HTR-8/SVneo (cell line): ENCODE data around the gene HYAL4.
A peak's percentile ranks its signal among the peaks of the same experiment; 100 is the strongest.
"Not testable (repeated sequence)": the region's sequence is repeated elsewhere in the genome, so short reads cannot be mapped to it uniquely, and the experiment has no call there.

ENCODE experiments used
- DNase-seq: peaks from one replicate; pipeline ENCODE4 v3.0.0; 2011; ENCODE audit warnings: low spot score, mixed read lengths; ENCODE audit not compliant: insufficient read length
- FAIRE-seq: peaks from 2 replicates; lab custom pipeline; 2011; peaks lifted over from hg19 to GRCh38; lab: Jason Lieb, UNC

The HYAL4 gene

DNA sequence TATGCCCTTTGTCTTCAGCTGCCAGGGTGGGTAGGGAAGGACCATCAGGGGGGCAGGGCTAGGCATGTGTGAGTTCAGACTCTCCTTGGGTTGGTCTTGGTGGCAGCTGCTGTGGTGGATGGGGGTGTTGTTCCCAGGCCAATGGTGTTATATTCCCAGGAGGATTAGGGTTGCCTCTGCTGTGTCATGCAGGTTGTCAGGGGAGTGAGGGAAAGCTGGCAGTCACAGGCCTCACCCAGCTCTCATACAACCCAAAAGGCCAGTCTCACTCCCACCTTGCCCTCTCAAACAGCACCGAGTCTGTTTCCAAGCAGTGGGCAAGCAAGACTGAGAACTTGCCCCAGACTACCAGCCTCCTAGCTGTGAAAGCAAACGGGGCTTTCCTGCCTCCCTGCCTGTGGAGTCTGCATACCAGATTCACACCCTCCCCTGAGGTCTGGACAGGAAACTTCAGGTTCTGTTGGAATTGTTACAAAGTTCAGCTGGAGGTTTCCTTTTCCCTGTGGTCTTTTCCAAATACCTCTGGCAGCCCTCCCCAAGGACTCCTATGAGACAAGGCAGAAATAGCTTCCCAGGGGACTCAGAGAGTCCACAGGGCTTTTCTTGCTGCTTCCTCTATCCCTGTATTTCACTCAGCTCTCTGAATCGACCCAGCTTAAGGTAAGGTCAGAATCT, 1.4 kb downstream of the HYAL4 start:
- FAIRE-seq (no peak), DNase-seq (no peak)

DNA sequence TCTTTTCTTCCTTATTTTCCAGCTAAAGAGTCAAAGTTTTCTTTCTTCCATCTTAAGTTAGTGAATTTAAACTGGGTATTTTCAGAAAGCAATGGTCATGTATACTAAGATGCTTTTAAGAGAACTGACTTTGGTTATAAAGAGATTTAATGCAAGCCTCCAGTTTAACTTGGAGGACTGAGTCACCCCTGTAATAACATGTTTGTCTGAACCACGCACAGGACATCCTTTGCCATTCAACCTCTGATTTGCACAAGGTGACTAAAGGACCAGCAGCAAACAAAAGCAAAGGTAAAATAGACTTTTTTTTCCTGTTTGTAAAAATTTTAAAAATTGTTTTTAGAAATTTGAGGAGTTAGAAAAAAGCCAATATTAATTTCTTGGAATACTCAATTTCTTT, 2.9 kb downstream of the HYAL4 start:
- FAIRE-seq = no peak

DNA sequence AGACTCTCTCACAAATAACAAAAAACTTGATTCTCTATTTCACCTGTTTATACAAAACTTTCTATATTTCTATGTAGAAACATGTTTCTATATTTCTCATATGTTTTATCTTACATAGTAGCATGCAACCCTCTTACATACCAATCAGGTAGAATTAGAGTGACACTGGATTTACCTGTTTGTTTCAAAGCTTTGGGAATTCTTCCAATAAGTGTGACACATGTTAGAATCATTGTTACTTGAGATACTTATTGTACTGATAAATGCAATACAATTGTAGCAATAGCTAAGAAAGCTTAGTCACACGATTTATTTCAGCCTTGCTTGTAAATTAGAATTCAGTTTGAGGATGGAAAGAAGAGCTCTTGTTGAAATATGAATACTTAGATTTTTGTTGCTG, 4.9 kb downstream of the HYAL4 start:
- FAIRE-seq = no peak
- DNase-seq = no peak

More for the DNA sequence above, 2.9 kb downstream of the HYAL4 start:
- no peak for DNase-seq

DNA sequence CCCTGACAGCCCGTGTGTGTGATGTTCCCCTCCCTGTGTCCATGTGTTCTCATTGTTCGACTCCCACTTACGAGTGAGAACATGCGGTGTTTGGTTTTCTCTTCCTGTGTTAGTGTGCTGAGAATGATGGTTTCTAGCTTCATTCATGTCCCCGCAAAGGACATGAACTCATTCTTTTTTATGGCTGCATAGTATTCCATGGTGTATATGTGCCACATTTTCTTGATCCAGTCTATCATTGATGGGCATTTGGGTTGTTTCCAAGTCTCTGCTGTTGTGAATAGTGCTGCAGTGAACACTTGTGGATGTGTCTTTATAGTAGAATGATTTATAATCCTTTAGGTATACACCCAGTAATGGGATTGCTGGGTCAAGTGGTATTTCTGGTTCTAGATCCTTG, 6.4 kb downstream of the HYAL4 start:
- not testable (repeated sequence) for FAIRE-seq, DNase-seq

DNA sequence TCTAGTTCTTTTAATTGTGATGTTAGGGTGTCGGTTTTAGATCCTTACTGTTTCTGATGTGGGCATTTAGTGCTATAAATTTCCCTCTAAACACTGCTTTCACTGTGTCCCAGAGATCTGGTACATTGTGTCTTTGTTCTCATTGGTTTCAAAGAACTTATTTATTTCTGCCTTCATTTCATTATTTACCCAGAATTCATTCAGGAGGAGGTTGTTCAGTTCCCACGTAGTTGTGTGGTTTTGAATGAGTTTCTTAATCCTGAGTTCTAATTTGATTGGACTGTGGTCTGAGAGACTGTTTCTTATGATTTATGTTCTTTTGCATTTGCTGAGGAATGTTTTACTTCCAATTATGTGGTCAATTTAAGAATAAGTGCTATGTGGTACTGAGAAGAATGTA, 9.3 kb downstream of the HYAL4 start:
- not testable (repeated sequence) for FAIRE-seq, DNase-seq

DNA sequence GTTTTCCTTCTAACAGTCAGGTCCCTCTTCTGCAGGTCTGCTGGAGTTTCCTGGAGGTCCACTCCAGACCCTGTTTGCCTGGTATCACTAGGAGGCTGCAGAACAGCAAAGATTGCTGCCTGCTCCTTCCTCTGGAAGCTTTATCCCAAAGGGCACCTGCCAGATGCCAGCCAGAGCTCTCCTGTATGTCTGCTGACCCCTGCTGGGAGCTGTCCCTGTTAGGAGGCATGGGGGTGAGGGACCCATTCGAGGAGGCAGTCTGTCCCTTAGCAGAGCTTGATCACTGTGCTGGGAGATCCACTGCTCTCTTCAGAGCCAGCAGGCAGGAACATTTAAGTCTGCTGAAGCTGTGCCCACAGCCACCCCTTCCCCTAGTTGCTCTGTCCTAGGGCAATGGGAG, 11.5 kb downstream of the HYAL4 start:
- FAIRE-seq, DNase-seq: not testable (repeated sequence)

DNA sequence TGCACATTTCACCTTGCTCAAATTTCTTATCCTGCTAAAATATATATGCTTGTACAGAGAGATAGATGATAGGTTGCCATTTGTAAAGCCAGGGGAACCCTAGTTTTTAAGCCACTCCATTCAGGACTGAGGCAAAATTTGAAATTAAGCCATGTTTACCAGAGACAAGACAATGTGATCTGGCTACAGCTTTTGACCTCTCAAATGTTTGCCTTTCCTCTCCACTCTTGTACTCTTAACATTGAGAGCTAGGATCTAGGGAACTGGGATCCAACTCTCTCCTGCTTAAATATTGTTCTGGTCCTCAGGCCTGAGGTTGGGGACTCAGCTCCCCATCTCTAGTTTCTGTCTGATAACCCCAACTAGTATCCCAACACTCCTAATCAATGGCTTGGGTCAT, 15.9 kb downstream of the HYAL4 start:
- no peak for FAIRE-seq
- DNase-seq = no peak

DNA sequence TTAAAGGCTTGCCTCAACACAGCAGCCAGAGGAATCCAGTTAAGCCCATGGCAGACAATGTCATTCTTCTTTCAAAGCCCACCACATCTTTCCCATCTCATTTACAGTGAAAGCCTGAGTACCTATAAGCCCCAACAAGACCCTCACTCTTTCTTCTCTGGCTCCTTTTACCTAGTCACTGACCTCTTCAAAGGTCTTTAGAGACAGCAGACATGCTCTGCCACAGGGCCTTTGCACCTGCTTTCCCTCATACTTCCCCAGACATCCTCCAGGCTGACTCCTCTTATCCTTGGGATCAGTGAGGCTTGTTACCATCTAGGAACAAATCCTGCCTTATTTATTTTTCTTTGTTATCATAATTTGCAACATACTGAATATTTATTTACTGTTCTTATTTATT, 17.8 kb downstream of the HYAL4 start:
- no peak for DNase-seq
- FAIRE-seq = no peak

DNA sequence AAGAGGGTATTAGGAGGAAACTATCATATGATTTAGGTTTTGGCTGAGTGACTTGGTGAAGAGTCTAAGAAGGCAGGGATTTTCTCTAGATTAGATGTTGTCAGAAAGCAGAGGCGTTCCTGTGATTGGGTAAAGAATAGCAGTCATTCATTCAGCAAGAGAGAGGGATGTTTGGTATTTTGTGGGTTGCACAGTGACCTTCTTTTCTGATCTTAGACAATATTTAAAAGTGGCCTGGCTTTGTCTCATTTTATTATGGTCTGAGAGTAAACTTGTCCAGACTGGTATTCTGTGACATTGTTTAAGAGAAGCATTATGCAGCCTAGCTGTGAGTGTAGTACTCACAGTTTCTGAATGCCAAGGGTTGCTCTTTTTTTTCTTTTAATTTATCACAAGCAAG, 18.5 kb downstream of the HYAL4 start:
- FAIRE-seq (no peak), DNase-seq (no peak)

DNA sequence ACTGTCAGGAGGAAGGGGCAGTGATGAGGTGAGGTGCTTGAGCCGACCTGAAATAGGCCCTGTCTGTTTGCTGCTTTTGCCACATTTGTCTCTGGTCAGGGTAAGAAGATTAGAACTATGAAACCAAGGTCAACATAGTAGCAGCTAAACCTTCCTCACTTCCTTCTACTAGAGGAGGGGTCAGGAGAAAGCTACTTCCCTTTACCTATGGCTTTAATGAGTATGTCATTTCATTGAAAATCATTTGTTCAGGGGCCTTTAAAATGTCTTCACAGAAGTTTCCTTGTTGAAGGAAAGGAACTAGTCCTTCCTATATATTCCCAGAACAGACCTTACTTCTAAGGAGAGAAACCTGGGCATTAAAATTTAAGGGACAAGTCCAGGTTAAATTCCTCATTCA, 19.0 kb downstream of the HYAL4 start:
- FAIRE-seq (no peak), DNase-seq (no peak)

DNA sequence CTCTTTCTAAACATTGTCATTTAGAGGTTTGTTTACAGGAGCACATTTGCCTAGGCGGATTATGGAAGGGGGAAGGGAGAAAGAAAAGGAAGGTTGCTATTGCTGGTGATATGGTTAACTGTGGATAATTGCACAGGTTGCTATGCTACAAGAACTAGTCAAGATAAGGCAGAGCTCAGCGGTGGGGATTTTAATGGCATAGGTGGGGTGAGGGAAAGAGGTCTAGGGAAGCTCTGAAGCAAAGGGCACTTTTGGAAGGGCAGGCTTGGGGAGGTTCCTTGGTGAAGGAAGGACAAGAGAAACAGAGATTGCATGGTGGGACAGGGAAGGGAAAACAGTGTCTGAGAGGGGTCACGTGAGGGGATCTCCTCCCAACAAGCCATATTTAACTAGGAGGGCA, 19.5 kb downstream of the HYAL4 start:
- DNase-seq = no peak
- no peak for FAIRE-seq

DNA sequence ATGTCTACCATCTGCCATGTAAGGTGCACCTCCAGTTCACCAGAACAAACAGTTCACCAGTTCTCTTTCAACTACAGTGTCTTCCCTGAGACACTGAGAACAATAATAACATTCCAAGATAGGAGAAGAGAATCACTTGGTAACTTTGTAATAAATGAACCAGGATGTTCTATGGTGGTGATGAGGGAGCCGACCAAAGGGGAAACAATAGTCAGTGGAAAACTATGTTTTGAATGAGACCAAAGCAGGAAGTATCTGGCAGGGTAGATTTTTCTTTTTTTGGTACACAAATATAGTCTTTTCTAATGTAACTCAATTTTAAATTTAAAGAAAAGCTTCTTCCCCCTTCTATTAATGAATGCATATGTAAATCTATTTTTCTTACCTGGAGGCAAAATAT, 20.0 kb downstream of the HYAL4 start:
- no peak for DNase-seq
- no peak for FAIRE-seq

DNA sequence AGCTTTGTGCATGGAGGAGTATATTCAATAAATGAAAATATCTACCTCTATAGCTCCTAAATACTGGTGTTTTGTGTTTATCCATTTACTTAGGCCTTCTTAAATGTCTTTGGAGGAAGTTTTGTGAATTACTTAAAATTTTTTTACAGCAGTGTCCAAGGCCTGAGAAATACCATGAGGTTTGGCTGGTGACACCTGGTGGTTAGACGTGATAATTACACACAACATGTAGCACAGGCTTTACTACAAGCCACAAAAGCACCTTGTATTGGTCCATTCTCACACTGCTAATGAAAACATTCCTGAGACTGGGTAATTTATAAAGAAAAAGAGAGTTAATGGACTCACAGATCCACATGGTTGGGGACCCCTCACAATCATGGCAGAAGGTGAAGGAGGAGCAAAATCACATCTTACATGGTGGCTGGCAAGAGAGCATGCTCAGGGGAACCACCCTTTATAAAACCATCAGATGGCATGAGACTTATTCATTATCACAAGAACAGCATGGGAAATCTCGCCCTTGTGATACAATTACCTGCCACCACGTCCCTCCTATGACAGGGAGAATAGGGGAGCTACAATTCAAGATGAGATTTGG, 20.6 kb downstream of the HYAL4 start:
- DNase-seq (peak; percentile 21), FAIRE-seq (no peak)

DNA sequence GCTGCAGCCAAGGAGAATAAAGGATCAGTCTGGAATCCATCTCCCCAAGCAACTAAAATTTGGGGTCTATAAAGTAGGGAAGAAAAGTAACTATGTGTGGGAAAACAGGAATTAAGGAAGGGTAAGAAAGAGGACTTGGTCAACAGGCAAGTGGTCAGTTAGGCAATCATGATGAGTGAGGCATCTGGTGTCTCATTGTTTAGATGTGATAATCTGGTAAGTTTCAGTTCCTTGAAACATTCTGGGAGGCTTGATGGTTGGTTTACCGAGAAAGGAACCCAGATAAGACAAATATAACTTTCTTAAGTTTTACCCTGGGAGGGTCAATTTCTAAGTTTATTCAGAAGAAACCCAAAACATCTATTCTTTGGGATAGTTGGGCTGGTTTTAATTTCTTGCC, 22.3 kb downstream of the HYAL4 start:
- DNase-seq = no peak
- no peak for FAIRE-seq

DNA sequence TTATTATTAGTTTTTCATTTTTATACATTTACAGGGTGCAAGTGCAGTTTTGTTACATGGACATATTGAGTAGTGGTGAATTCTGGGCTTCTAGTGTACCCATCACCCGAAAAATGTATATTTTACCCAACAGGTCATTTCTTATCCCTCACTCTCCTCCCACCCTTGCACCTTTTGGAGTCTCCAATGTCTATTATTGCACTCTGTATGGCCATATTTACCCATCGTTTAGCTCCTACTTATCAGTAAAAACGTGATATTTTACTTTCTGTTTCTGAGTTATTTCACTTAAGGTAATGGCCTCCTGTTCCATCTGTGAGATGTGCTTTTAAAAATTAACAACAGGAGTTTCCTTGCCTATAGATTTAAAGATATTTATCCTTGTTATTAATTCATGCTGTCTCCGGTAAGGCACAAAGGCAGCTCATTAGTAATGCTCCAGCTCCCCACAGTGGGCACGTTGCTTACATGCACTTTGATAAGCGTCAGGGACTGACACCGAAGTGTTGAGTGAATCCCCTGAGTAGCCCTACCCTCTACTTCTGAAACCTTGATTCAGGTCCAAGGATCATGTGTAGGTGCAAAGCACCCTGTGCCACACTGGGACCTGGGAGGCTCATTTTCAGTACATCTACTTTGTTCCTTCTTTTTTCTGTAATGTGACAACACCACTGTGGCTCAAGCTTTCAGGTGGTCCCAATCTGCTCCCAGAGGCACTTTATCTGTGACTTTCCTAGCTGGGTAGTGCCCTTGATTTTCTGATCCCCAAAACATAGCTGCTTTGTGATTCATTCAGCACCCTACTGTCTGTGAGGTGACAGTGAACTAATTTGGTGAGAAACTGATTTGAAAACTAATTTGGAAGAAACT, 27.3 kb downstream of the HYAL4 start:
- FAIRE-seq = no peak

DNA sequence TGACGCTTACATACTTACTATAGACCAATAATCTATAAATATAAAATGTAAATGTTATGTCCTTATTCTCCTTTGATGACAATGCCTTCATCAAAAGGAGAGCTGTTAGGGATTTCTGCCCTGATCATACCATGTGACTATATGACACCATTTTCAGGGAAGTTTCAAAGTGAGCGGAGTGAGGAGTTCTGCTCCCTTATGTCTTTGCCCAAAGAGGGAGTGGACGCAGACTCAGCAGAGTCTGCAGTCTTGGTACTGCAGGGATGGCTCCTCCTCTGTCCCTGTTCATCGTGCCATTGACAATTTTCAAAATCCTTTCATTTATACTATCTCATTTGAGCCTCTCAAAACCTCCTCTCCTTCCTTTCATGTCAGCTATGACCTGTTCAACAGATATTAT, 27.9 kb downstream of the HYAL4 start:
- DNase-seq = no peak
- no peak for FAIRE-seq

More for the DNA sequence above, 27.3 kb downstream of the HYAL4 start:
- DNase-seq = peak; percentile 14

DNA sequence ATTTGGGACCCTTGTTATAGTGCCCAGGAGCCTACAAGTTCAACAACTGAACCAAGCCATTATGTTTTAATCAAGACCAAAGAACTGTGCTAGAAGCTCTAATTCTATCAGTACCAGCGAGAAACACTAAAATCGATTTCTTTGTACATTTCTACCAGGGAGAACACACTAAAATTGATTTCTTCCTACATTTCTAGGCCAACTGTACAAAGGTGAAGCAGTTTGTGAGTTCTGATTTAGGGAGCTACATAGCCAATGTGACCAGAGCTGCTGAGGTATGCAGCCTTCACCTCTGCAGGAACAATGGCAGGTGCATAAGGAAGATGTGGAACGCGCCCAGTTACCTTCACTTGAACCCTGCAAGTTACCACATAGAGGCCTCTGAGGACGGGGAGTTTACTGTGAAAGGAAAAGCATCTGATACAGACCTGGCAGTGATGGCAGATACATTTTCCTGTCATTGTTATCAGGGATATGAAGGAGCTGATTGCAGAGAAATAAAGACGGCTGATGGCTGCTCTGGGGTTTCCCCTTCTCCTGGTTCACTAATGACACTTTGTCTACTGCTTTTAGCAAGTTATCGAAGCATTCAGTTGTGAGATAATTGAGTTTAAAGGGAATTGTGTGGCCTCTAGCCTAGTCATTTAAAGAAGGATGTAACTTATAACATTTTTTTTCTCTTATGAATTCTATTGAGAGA, 31.7 kb downstream of the HYAL4 start:
- FAIRE-seq = no peak

DNA sequence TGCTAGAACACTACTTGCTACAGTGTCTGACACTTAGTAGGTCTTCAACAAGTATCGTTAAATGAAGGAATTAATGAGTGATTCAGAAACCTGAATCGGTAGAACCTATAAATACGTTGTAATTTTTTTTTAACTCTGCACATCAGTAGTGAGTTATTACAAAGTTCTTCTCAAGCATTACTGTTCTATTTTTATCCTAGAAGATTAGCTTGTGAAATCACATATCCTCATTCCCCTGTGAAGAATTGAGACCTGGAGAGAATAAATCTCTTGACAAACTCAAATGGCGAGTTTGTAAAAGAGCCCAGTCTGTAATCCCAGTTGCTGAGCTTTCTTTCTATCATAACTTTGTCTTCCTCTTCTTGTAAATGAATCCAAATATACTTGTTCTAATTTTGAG, 34.7 kb downstream of the HYAL4 start:
- FAIRE-seq (no peak), DNase-seq (no peak)

More for the DNA sequence above, 31.7 kb downstream of the HYAL4 start:
- no peak for DNase-seq

DNA sequence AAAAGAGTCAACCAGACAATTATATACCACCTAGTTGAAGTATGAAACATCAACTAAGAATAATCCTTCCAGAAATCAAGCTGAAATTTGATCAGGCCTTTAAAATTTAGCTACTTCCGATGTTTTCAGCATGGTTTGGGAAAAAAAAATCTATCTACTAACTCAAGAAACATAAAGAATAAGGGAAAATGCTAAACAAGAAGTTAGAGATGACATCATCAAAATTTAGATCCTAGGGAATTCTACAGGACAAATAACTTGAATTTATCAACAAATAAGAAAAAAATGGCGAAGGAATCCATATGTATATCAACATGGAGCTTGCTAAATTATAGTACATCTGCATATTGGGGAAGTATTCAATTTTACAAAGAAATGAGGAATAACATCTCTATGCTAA, 36.3 kb downstream of the HYAL4 start:
- DNase-seq (no peak), FAIRE-seq (no peak)

DNA sequence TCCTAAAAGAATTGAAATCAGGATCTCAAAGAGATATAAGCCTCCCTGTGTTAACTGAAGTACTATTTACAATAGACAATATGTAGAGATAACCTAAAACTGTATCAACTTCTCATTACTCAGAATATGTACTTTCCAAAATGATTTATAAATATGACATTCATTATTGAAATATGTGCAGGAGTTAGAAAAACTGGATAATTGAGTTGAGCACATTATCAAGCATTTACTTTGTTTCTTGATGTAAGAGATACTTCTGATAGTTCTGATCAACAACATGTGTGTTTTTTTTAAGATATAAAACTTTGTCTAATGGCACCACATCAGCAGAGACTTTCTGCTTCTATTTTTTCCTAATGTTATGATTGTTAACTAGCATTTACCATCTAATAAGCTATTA, 38.2 kb downstream of the HYAL4 start:
- DNase-seq (no peak), FAIRE-seq (no peak)

DNA sequence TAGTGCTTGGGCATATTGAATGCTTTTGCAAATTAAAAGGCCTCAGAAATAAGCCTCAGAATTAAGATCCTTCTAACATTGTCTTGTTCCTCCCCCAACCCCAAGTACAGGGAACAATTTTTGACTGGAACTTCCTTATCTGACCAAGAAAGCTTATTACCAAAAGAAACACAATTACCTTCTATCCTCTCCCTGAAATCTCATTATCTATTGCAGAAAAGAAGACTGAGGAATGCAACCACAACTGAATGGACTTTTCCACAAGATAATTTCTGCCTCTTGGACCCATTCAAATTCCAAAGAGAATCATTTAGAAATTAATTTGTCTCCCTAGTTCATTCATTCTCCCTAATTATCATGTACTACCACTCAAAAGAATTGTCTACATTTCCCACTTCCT, 43.2 kb downstream of the HYAL4 start:
- no peak for DNase-seq
- no peak for FAIRE-seq
